Forelimb muscle (tissue), 1 donor: ENCODE measurements around the gene SFI1. TPM values are rescaled to one million over a fixed set of nuclear protein-coding genes. Genes with fewer than 3 reads are reported as not detected.

Experiments used
- polyA plus RNA-seq: library from polyadenylated mRNA; unstranded; fragments of 120-200 nt; gene quantifications from one replicate; pipeline ENCODE4 v1.2.1, GENCODE V29; 2013; ENCODE audit not compliant: insufficient read length

The SFI1 gene
- polyA plus RNA-seq, 1 donor, result 9.6 TPM

Other genes starting within 250 kb of the SFI1 start
- 3.3 TPM for gene PIK3IP1, start 204.0 kb upstream of the SFI1 start, polyA plus RNA-seq
- gene PATZ1, start 150.2 kb upstream of the SFI1 start, polyA plus RNA-seq, result 19.9 TPM
- 77.9 TPM for gene DRG1, start 96.9 kb upstream of the SFI1 start, polyA plus RNA-seq
- gene EIF4ENIF1, start 6.7 kb upstream of the SFI1 start, polyA plus RNA-seq, result 28.7 TPM
- 16.3 TPM for gene PISD, start 165.7 kb downstream of the SFI1 start, polyA plus RNA-seq